NCI-H1417 (cell line): ENCODE data around the gene HOATZ.

ENCODE experiments used
- DNase-seq, 3 experiments: peaks; one replicate each; lab custom pipeline; 2025; lab: John Stamatoyannopoulos, UW

Gene HOATZ

GRCh38 chr11:111577821-111578220, 63.2 kb downstream of the HOATZ start:
- no peak for DNase-seq

- DNase-seq = no peak
Measured at GRCh38 chr11:111581341-111581740, 66.8 kb downstream of the HOATZ start.

- no peak for DNase-seq
Measured at GRCh38 chr11:111582163-111582562, 67.6 kb downstream of the HOATZ start.

- DNase-seq = no peak
Measured at GRCh38 chr11:111582881-111583280, 68.3 kb downstream of the HOATZ start.

DNA sequence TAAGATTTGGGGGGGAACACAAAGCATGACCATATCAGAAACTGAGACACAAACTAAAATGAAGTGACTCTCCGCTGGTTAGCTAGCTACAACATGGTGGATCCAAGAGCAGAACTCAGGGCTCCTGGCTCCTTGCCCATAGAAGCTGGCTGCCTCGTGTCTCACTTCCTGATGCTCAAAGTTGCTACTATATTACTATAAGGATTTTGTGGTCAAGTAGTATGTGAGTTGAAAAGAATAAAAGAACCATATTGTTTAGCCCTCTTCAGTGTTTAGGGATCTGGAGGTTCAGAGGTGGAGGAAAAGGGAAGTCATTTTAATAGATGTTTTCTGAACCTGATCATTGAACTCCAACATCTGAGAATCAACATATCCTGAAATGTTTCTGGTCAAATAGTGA, 70.8 kb downstream of the HOATZ start:
- DNase-seq = no peak

- DNase-seq = peak; percentile 40 to 79 (median 44)
Measured at GRCh38 chr11:111586388-111586831, 71.8 kb downstream of the HOATZ start.
